NB4 (cell line): Measurements from ENCODE around the gene MYO18A.

Experiments used
- DNase-seq: peaks from one replicate; pipeline ENCODE4 v3.0.0; 2010; ENCODE audit warnings: low read depth
- H3K4me3 ChIP-seq: one replicate; pipeline ENCODE4 v1.5.1; 2011; ENCODE audit warnings: mild to moderate bottlenecking, low read depth, low read length, moderate library complexity
- MAX ChIP-seq: IDR thresholded peaks from 2 replicates; pipeline ENCODE4 v1.6.1; 2011; ENCODE audit warnings: low read depth, low read length
- MYC ChIP-seq: IDR thresholded peaks from 2 replicates; pipeline ENCODE4 v1.6.1; 2011; ENCODE audit warnings: low read depth, low read length
- POLR2A ChIP-seq: IDR thresholded peaks from 2 replicates; pipeline ENCODE4 v1.6.1; 2011; ENCODE audit warnings: mild to moderate bottlenecking; ENCODE audit not compliant: insufficient read length; ENCODE audit errors: extremely low read depth
- TF ChIP-seq, protein P1 (sequence below): IDR thresholded peaks from one replicate; pipeline ENCODE4 v1.5.1; 2012; ENCODE audit warnings: low read depth, low read length

The MYO18A gene

GRCh38 chr17:29168079-29168758 lies 12.0 kb downstream of the MYO18A start:
- DNase-seq, result no peak
- no peak overlapping the region for H3K4me3 ChIP-seq
- TF ChIP-seq, protein P1, sequence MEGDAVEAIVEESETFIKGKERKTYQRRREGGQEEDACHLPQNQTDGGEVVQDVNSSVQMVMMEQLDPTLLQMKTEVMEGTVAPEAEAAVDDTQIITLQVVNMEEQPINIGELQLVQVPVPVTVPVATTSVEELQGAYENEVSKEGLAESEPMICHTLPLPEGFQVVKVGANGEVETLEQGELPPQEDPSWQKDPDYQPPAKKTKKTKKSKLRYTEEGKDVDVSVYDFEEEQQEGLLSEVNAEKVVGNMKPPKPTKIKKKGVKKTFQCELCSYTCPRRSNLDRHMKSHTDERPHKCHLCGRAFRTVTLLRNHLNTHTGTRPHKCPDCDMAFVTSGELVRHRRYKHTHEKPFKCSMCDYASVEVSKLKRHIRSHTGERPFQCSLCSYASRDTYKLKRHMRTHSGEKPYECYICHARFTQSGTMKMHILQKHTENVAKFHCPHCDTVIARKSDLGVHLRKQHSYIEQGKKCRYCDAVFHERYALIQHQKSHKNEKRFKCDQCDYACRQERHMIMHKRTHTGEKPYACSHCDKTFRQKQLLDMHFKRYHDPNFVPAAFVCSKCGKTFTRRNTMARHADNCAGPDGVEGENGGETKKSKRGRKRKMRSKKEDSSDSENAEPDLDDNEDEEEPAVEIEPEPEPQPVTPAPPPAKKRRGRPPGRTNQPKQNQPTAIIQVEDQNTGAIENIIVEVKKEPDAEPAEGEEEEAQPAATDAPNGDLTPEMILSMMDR, result no peak
- TF ChIP-seq MAX, result no peak
- no peak for TF ChIP-seq POLR2A
- no peak for TF ChIP-seq MYC

DNA sequence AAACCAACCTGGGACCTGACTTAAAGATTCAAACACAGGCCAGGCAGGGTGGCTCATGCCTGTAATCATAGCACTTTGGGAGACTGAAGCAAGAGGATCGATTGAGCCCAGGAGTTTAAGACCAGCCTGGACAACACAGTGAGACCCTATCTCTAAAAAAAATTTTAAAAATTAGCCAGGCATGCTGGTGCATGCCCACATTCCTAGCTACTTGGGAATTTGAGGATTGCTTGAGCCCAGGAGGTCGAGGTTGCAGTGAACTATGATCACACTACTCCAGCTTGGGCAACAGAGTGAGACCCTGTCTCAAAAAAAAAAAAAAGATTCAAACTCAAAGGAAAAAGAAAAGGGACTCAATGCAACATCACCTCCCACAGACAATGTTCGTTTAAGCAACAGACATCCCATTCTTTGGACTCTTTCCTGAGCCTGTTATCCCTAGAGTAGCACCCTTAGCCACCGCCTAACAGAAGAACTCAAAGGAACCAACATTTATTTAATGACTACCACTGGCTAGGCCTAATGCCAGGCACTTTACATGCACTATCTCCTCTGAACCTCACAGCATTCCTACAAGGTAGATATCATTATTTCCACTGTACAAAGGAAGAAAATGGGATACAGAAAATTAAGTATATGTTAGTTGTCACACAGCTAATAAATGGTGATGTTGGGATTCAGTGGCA lies 12.7 kb downstream of the MYO18A start:
- H3K4me3 ChIP-seq, result no peak overlapping the region
- no peak for DNase-seq
- TF ChIP-seq MAX (no peak), MYC (no peak), POLR2A (no peak)
- TF ChIP-seq, protein P1, result no peak

- TF ChIP-seq POLR2A, result no peak
- DNase-seq, result no peak
These were observed 13.7 kb downstream of the MYO18A start for GRCh38 chr17:29166507-29166887.

DNA sequence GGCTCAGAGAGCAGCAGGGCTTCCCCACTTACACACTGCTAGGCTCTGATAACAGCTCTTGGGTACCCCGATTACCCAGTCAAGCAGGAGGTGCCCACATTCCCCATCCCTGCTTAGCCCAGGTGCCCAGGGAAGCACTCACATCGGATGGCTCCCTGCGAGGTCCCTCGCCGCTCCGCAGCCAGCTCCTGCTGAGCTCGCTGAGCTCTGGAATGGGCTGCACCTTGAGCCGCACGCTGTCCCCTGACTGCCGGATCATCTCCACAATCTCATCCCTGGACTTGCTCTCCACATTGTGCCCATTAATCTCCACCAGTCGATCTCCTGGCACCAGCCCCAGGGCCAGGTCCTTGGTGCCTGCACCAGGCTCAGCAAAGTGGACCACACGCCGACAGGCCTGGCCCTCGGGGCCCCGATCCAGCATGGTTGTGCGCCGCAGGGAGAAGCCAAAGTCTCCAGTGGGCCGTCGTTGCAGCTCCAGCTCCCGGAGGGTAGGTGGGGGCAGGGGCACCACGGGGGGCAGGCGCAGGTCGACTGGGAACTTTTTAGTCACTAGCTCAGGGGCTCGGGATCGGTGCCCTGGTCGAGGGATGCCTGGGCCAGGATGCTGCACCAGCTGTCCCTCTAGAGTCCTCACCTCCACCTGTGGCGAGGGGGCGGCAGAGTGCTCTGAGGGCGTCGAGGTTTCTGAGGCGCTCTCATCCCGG lies 14.2 kb downstream of the MYO18A start:
- TF ChIP-seq MAX (no peak), POLR2A (no peak), MYC (no peak)
- TF ChIP-seq, protein P1, result no peak
- DNase-seq, result no peak
- H3K4me3 ChIP-seq, result no peak overlapping the region

More at GRCh38 chr17:29166507-29166887, 13.7 kb downstream of the MYO18A start:
- no peak overlapping the region for H3K4me3 ChIP-seq

DNA sequence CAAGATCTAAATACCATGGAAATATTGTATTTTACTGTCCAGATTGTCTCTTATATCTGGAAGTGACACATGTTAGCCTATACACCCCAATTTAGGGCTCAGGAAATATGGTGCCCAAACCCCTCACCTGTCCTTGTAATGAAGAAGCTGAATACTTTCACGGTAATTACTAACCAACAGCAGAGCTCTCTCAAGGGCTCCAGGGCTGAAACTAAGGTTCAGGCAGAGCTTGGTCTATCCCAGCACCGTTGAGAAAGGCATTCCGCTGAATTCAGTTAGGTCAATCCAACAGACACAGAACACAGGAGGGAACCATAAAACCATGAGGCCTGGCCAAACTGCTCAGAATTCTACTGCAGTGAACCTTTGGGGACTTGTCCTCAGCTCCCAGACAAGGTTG lies 14.9 kb downstream of the MYO18A start:
- no peak overlapping the region for H3K4me3 ChIP-seq
- TF ChIP-seq POLR2A, result no peak
- no peak for TF ChIP-seq MYC
- TF ChIP-seq, protein P1, result no peak
- TF ChIP-seq MAX, result no peak
- DNase-seq, result no peak

GRCh38 chr17:29163563-29163962 lies 16.6 kb downstream of the MYO18A start:
- DNase-seq, result no peak
- H3K4me3 ChIP-seq, result no peak overlapping the region

More at GRCh38 chr17:29163563-29163962, 16.6 kb downstream of the MYO18A start:
- TF ChIP-seq MAX (no peak), MYC (no peak), POLR2A (no peak)
- TF ChIP-seq, protein P1, result no peak
